HL-60 (cell line): ENCODE results near the gene ZNF107.

ENCODE experiments used
- DNase-seq, 2 experiments: peaks; one replicate each; pipeline ENCODE4 v3.0.0-alpha.2; 2010 to 2020; ENCODE audit warnings: low read depth in 1 of 2, low spot score in 1 of 2
- H3K27ac ChIP-seq: fragments of 250-450 bp; sonication (Bioruptor Pico); replicated peaks from 2 replicates; pipeline ENCODE4 v1.5.1; 2020; ENCODE audit warnings: mild to moderate bottlenecking, moderate library complexity
- H3K27me3 ChIP-seq: fragments of 250-450 bp; sonication (Bioruptor Pico); 2 replicates; pipeline ENCODE4 v1.5.1; 2021; ENCODE audit warnings: mild to moderate bottlenecking, moderate library complexity; ENCODE audit not compliant: insufficient read depth, poor library complexity, severe bottlenecking
- H3K4me3 ChIP-seq: replicated peaks from 2 replicates; pipeline ENCODE4 v1.5.1; 2011; ENCODE audit warnings: mild to moderate bottlenecking, control low read depth, low read length; ENCODE audit not compliant: insufficient read depth
- GABPA ChIP-seq: IDR thresholded peaks from 2 replicates; pipeline ENCODE4 v1.6.1; 2012; ENCODE audit warnings: low read depth
- POLR2AphosphoS5 ChIP-seq: IDR thresholded peaks from 2 replicates; pipeline ENCODE4 v1.6.1; 2012; ENCODE audit warnings: low read depth
- SPI1 ChIP-seq: IDR thresholded peaks from 2 replicates; pipeline ENCODE4 v1.6.1; 2012; ENCODE audit warnings: low read depth, mild to moderate bottlenecking, borderline replicate concordance
- TF ChIP-seq, protein P1 (sequence below): IDR thresholded peaks from 2 replicates; pipeline ENCODE4 v1.6.1; 2012; ENCODE audit warnings: low read depth; ENCODE audit not compliant: insufficient replicate concordance
- TF ChIP-seq, protein P2 (sequence below): IDR thresholded peaks from one replicate; pipeline ENCODE4 v1.5.1; 2011; ENCODE audit warnings: low read length, control low read depth, inconsistent platforms; ENCODE audit not compliant: insufficient read depth

Gene ZNF107

DNA sequence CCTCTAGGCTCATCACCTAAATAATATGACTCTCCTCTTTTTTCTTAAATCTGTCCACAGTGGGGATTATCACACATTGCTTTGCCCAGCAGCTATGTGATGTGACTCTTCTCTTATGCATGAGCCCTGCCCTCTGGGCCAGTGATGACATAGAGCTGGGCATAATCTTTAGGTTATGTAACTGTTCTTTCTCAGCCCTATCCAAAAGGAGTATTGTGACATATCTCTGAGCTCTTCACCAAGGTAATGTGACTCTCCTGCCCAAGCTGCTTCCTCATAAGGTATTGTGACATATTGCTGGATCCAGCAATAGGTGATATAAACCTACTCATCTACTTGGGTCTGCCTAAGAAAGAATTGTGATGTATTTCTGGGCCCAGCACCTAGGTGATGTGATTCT, 37.7 kb upstream of the ZNF107 start:
- Histone ChIP-seq H3K27ac (no peak overlapping the region), H3K4me3 (no peak overlapping the region), H3K27me3 (no peaks in the 10 kb centered on the region)
- peak in 1 of 2 experiments; percentile 56 for DNase-seq
- TF ChIP-seq GABPA (no peak), SPI1 (no peak), POLR2AphosphoS5 (no peak)
- TF ChIP-seq, protein P1, sequence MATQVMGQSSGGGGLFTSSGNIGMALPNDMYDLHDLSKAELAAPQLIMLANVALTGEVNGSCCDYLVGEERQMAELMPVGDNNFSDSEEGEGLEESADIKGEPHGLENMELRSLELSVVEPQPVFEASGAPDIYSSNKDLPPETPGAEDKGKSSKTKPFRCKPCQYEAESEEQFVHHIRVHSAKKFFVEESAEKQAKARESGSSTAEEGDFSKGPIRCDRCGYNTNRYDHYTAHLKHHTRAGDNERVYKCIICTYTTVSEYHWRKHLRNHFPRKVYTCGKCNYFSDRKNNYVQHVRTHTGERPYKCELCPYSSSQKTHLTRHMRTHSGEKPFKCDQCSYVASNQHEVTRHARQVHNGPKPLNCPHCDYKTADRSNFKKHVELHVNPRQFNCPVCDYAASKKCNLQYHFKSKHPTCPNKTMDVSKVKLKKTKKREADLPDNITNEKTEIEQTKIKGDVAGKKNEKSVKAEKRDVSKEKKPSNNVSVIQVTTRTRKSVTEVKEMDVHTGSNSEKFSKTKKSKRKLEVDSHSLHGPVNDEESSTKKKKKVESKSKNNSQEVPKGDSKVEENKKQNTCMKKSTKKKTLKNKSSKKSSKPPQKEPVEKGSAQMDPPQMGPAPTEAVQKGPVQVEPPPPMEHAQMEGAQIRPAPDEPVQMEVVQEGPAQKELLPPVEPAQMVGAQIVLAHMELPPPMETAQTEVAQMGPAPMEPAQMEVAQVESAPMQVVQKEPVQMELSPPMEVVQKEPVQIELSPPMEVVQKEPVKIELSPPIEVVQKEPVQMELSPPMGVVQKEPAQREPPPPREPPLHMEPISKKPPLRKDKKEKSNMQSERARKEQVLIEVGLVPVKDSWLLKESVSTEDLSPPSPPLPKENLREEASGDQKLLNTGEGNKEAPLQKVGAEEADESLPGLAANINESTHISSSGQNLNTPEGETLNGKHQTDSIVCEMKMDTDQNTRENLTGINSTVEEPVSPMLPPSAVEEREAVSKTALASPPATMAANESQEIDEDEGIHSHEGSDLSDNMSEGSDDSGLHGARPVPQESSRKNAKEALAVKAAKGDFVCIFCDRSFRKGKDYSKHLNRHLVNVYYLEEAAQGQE, result no peak
- TF ChIP-seq, protein P2, sequence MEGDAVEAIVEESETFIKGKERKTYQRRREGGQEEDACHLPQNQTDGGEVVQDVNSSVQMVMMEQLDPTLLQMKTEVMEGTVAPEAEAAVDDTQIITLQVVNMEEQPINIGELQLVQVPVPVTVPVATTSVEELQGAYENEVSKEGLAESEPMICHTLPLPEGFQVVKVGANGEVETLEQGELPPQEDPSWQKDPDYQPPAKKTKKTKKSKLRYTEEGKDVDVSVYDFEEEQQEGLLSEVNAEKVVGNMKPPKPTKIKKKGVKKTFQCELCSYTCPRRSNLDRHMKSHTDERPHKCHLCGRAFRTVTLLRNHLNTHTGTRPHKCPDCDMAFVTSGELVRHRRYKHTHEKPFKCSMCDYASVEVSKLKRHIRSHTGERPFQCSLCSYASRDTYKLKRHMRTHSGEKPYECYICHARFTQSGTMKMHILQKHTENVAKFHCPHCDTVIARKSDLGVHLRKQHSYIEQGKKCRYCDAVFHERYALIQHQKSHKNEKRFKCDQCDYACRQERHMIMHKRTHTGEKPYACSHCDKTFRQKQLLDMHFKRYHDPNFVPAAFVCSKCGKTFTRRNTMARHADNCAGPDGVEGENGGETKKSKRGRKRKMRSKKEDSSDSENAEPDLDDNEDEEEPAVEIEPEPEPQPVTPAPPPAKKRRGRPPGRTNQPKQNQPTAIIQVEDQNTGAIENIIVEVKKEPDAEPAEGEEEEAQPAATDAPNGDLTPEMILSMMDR, result no peak

DNA sequence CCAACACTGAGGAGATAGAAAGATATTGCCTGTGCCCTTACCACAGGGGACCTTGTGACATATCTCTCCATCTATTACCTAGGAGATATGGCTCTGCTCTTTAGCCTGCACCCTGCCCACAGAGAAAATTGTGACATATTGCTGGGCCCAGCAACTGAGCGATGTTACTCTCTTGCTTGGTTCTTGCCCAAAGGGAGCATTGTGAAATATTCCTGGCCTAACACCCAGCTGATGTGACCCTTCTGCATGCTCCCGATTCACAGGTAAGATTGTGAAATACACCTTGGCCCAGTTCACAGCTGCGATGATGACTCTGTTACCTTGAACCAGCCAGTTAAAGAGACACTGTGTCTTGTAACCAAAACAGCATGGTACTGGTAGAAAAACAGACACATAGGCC, 37.2 kb upstream of the ZNF107 start:
- no peaks in the 10 kb centered on the region for H3K27me3 ChIP-seq
- DNase-seq, result no peak
- no peak for TF ChIP-seq GABPA
- no peak for TF ChIP-seq SPI1
- TF ChIP-seq, protein P1, result no peak
- no peak overlapping the region for H3K4me3 ChIP-seq
- no peak overlapping the region; the same call in 1 of the 2 replicates for H3K27ac ChIP-seq

DNA sequence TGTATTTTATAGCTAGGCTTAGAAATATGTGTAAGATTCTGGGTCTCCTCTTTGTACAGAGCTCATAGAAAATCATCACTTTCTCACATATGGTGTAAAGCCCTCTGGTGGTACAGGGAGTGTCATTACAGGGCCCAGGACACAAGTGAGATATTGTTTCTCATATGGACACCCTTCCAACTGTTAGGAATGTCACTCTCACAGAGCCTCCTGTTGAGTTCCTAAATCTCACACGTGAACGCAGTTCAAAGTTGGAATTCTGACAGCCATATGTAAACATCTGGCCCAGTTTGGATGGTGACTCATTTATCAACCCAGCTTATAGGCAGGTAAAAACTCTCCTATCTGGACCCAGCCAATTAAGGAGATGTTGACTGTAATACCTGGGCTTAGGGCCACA, 35.4 kb upstream of the ZNF107 start:
- H3K27me3 ChIP-seq, result no peaks in the 10 kb centered on the region
- no peak for DNase-seq
- no peak overlapping the region for H3K27ac ChIP-seq
- TF ChIP-seq SPI1 (no peak), POLR2AphosphoS5 (no peak), GABPA (no peak)
- TF ChIP-seq, protein P2, result peak; percentile 15
- TF ChIP-seq, protein P1, result no peak
- H3K4me3 ChIP-seq, result no peak overlapping the region

DNA sequence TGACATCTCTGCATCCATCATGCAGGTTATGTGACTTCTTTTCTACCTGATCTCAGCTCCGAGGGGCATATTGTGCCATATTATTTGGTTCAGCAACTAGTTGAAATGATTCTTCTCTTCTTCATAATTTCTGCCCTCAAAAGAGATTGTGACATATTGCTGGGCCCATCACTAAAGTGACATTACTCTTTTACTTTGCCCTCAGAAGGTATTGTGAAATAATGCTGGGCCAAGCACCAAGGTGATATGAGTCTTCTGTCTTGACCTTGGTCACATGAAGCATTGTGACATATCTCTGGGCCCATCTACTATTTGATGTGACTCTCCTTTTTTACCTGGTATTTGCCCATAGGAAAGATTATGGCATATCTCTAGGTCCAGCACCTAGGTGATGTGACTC, 33.9 kb upstream of the ZNF107 start:
- DNase-seq, result no peak
- TF ChIP-seq, protein P2, result no peak
- TF ChIP-seq SPI1 (no peak), POLR2AphosphoS5 (no peak), GABPA (no peak)
- TF ChIP-seq, protein P1, result no peak
- H3K27me3 ChIP-seq, result no peaks in the 10 kb centered on the region
- no peak overlapping the region for H3K27ac ChIP-seq
- H3K4me3 ChIP-seq, result no peak overlapping the region
